Superior temporal gyrus (tissue), 1 donor: Measurements from ENCODE around the gene TMEM255A.
A peak's percentile ranks its signal among the peaks of the same experiment; 100 is the strongest.

Source experiments
- DNase-seq: peaks from one replicate; pipeline ENCODE4 v3.0.0-alpha.2; 2016; ENCODE audit errors: extremely low spot score

The TMEM255A gene

DNA sequence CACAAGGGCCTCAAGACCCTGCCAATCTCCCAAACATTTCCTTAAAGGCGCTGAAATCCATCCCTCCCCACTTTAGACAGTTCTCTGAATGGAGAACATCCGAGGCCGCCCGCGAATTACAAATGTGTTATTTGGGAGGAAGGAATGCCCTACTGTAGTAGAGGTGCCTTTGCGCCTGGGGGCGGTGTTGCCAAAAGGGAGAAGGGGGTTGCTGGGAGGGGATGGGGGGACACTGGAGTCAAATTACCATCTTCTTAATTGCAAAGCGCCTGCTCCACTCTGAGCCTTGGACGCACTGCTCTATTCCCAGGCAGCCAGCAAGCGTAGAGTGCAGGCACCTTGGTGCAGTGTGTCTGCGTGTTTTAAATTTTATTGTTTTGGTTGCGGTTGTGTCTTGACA lies 2.7 kb downstream of the TMEM255A start:
- DNase-seq: no peak

- DNase-seq: no peak
These were observed 4.6 kb downstream of the TMEM255A start for GRCh38 chrX:120306630-120307029.

GRCh38 chrX:120305531-120306141 lies 5.6 kb downstream of the TMEM255A start:
- DNase-seq: no peak

DNA sequence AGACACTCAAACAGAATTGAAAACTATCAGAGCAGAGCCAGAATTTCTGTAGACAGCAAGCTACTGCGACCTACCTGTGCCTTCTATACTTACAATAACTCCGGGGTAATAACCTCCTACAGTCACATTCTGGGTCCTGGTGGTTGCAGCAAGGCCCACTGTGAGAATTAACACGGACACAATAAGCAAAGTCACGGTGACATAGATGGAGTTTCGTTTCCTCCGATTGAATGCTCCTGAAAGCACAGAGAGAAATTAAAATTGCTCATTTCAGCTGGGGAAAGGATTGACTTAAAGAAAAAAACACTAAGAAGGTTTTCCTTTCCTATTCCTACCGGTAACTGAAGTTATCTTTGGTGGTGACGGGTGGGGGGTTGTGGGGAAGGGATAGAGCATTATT lies 7.0 kb downstream of the TMEM255A start:
- DNase-seq: no peak

GRCh38 chrX:120302434-120302833 lies 8.8 kb downstream of the TMEM255A start:
- DNase-seq: no peak

GRCh38 chrX:120301960-120302359 lies 9.3 kb downstream of the TMEM255A start:
- no peak for DNase-seq

DNA sequence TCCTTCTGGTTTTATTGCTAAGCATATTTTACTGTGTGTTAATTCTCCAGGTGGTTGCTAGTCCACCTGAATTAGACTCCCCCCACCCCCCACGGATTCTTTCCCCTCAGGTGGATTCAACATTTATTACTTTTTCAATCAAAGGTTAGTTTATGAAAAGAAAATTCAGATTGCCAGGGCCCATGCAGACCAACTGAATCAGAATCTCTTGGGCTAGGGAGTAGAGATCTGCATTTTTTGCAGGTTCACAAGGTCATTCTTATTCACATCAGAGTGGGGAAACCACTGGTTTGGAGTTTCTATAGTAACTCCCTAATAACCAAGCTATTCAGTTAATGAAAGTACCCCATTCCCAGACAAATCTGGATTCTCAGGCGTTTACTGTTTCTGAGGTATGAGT lies 9.8 kb downstream of the TMEM255A start:
- no peak for DNase-seq

GRCh38 chrX:120299928-120300327 lies 11.3 kb downstream of the TMEM255A start:
- DNase-seq: peak; percentile 9

GRCh38 chrX:120297923-120298322 lies 13.3 kb downstream of the TMEM255A start:
- no peak for DNase-seq

- no peak for DNase-seq
These were observed 16.6 kb downstream of the TMEM255A start for GRCh38 chrX:120294651-120295050.

DNA sequence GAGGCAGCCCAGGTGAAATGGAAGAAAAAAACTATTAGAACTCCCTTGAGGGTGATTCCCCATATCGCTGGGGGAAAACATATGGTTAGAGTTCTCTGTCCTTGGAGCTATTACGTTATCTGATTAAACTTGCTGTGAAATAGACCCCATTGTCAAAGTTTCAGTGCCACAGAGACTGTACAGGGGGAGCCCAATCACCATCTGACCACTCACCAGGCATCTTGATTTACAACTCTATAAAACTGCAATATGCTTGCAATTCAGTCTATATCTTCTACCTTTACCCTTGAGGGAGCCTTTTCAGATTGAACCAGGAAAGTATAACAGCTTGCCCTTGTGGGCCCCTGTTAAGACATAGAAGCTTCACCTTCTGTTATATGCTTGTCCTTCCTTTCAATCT lies 18.2 kb downstream of the TMEM255A start:
- DNase-seq: no peak

DNA sequence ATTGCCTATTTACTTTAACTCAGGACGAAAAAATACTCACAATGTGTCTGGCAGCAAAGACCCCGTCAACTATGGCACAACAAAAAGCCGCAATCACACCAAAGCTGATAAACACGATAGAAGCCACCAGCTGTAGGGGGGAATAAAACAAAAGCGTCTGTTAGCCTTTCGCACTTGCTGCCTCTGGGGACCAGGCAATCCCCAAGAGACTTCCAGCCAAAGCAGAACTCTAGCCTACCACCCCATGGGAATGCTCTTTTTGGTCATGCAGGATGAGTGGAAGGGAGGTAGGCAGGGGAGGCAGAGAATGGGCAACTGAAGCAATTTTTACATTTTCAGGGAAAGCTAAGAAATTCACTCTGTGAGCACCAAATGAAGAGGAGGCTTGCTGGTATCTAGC lies 20.1 kb downstream of the TMEM255A start:
- DNase-seq: no peak

GRCh38 chrX:120290107-120290506 lies 21.2 kb downstream of the TMEM255A start:
- no peak for DNase-seq

DNA sequence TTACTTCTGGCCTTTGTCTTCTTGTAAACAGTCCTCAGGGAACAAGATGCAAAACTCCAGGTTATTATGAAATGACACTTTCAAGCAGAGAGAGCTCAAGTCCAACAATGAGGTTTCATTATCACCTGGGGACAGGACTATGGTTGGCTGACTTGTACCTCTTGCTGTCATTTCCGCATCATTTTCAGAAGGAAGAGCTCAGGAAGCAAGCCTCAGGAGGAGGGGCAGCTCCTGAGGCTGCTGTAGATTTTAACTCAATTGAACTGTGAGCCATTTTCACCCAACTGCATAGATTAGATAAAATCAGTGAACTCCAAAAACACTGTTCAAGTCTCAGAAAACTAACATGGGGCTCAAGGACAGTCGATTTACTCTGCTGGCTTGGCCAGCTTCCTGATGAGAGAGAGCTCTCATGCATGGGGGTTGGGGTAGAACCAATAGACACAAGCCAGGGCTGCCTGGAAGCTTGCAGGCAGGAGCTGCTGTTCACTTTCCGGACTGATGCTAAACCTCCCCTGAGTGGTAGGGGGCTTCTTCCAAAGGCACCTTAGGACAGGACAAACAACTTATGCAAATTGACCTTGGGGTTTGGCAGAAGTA lies 23.6 kb downstream of the TMEM255A start:
- no peak for DNase-seq

GRCh38 chrX:120286733-120287512 lies 24.3 kb downstream of the TMEM255A start:
- no peak for DNase-seq

- no peak for DNase-seq
These were observed 28.6 kb downstream of the TMEM255A start for GRCh38 chrX:120282697-120283096.

DNA sequence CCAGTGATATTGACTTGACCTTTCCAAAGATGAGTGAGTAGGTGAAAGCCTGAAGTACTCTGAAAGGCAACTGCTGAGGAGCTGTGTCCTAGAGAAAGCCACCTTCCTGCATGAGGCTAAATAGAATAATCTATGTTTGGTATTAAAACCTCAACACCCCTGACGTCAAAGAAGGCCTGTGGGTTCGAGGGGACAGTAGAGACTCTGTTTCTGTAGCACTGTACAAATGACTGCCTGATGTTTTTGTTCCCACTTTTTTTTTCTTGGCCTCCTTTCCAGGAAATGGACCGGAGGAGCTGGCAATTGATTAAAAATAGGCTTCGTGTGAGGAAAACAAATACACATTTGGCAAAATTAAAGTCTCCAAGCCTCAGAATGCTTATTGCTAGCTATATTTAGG lies 29.5 kb downstream of the TMEM255A start:
- no peak for DNase-seq

DNA sequence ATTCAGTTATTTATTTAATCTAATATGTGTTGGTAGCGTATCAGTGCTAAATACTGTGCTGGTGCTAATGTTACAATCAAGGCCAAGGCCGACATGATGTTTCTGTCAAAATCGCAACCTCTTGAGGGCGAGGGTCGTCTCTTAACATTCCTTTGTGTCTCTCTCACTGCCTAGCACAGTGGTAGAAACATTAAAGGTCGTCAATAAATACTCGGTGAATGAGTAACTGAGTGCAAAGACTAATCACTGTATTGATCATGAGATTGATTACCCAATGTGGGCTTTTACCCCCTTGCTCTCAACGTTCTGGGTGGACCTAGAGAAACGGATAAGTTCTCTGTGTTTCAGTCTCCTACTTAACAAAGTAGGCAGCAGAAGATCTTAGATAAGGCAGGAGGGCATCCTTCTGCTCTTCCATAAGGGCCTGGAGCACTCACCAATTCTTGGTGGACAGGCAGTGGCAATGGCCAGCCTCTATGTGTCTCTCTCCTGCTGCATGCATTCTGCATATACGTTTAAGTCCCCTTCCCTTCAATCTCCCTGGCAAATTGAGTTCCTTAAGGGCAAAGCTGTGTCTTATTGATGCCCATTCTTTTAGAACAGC lies 30.1 kb downstream of the TMEM255A start:
- no peak for DNase-seq

DNA sequence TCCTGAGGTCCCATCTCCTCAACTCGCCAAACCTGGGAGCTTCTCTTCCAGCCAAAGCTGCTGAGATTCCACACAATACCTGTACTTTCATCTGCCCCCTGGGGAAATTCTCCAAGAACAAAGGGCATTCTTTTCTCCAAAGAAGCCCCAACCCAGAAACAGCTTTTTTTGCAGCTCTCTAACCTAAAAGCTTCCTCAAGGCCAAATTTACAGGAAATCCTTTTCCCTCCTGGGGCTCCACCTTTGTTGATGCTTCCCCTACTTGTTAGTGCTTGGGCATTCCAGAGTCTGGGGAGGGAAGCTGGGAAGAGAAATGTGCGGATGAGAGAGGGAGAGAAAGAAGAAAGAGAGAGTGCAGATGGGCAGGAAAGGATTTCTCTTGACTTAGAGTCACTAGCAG lies 36.3 kb downstream of the TMEM255A start:
- DNase-seq: no peak

- no peak for DNase-seq
These were observed 37.1 kb downstream of the TMEM255A start for GRCh38 chrX:120274145-120274544.

DNA sequence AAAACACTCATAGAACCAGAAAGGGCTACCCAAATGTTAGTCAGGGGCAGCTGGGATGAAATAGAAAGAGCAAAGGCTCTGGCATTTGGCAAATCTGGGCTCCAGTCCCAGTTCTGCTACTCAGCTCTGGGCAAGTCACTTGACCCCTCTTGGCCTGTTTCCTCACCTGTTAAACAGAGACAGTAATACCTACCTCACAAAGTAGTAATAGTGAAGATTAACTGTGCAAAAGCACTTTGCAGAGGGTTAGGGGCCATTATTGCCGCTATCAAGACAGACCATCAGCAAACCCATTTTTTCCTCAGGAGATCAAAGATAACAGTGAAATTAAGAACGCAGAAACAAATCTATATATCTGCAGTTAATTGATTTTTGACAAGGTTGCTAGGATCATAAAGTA lies 40.0 kb downstream of the TMEM255A start:
- no peak for DNase-seq

GRCh38 chrX:120270567-120270966 lies 40.7 kb downstream of the TMEM255A start:
- DNase-seq: no peak
